ENCODE measurements around the gene HNF1A.

Gene HNF1A

GRCh38 chr12:120989687-120990086 lies 11.3 kb downstream of the HNF1A start:
- Histone ChIP-seq H3K4me1 (ENCODE audit: control insufficient read depth, insufficient read depth, low read length) (no peaks in the 10 kb centered on the region), H3K4me3 (ENCODE audit: low read depth, low read length) (no peak overlapping the region), H3K27ac (ENCODE audit: low read depth, low read length) (no peak overlapping the region), H3K9ac (ENCODE audit: low read depth, low read length) (no peak overlapping the region), H3K27me3 (ENCODE audit: control insufficient read depth, insufficient read depth, low read length) (no peaks in the 10 kb centered on the region), H3K9me3 (ENCODE audit: control insufficient read depth, insufficient read depth, low read length) (no peaks in the 10 kb centered on the region), H3K36me3 (ENCODE audit: control insufficient read depth, insufficient read depth, low read length) (no peaks in the 10 kb centered on the region)

GRCh38 chr12:120990487-120991055 lies 12.2 kb downstream of the HNF1A start:
- Histone ChIP-seq H3K9ac (ENCODE audit: low read depth, low read length) (no peak overlapping the region), H3K4me3 (ENCODE audit: low read depth, low read length) (no peak overlapping the region), H3K27me3 (ENCODE audit: control insufficient read depth, insufficient read depth, low read length) (no peaks in the 10 kb centered on the region), H3K36me3 (ENCODE audit: control insufficient read depth, insufficient read depth, low read length) (no peaks in the 10 kb centered on the region), H3K4me1 (ENCODE audit: control insufficient read depth, insufficient read depth, low read length) (no peaks in the 10 kb centered on the region), H3K27ac (ENCODE audit: low read depth, low read length) (no peak overlapping the region), H3K9me3 (ENCODE audit: control insufficient read depth, insufficient read depth, low read length) (no peaks in the 10 kb centered on the region)

GRCh38 chr12:120991965-120992364 lies 13.6 kb downstream of the HNF1A start:
- Histone ChIP-seq H3K9ac (ENCODE audit: low read depth, low read length) (no peak overlapping the region), H3K4me3 (ENCODE audit: low read depth, low read length) (no peak overlapping the region), H3K4me1 (ENCODE audit: control insufficient read depth, insufficient read depth, low read length) (no peaks in the 10 kb centered on the region), H3K27me3 (ENCODE audit: control insufficient read depth, insufficient read depth, low read length) (no peaks in the 10 kb centered on the region), H3K9me3 (ENCODE audit: control insufficient read depth, insufficient read depth, low read length) (no peaks in the 10 kb centered on the region), H3K27ac (ENCODE audit: low read depth, low read length) (no peak overlapping the region), H3K36me3 (ENCODE audit: control insufficient read depth, insufficient read depth, low read length) (no peaks in the 10 kb centered on the region)

- H3K27me3 ChIP-seq (ENCODE audit: control insufficient read depth, insufficient read depth, low read length): no peaks in the 10 kb centered on the region
- H3K9ac ChIP-seq (ENCODE audit: low read depth, low read length): no peak overlapping the region
- H3K9me3 ChIP-seq (ENCODE audit: control insufficient read depth, insufficient read depth, low read length): no peaks in the 10 kb centered on the region
- H3K36me3 ChIP-seq (ENCODE audit: control insufficient read depth, insufficient read depth, low read length): no peaks in the 10 kb centered on the region
- H3K27ac ChIP-seq (ENCODE audit: low read depth, low read length): no peak overlapping the region
- no peaks in the 10 kb centered on the region for H3K4me1 ChIP-seq (ENCODE audit: control insufficient read depth, insufficient read depth, low read length)
- H3K4me3 ChIP-seq (ENCODE audit: low read depth, low read length): no peak overlapping the region
These were observed 14.6 kb downstream of the HNF1A start for GRCh38 chr12:120992989-120993388.

- H3K27ac ChIP-seq (ENCODE audit: low read depth, low read length): no peak overlapping the region
- no peak overlapping the region for H3K9ac ChIP-seq (ENCODE audit: low read depth, low read length)
- H3K9me3 ChIP-seq (ENCODE audit: control insufficient read depth, insufficient read depth, low read length): no peaks in the 10 kb centered on the region
- no peak overlapping the region for H3K4me3 ChIP-seq (ENCODE audit: low read depth, low read length)
- H3K36me3 ChIP-seq (ENCODE audit: control insufficient read depth, insufficient read depth, low read length): no peaks in the 10 kb centered on the region
- no peaks in the 10 kb centered on the region for H3K27me3 ChIP-seq (ENCODE audit: control insufficient read depth, insufficient read depth, low read length)
- H3K4me1 ChIP-seq (ENCODE audit: control insufficient read depth, insufficient read depth, low read length): no peaks in the 10 kb centered on the region
These were observed 15.2 kb downstream of the HNF1A start for GRCh38 chr12:120993496-120993895.

- H3K9me3 ChIP-seq (ENCODE audit: control insufficient read depth, insufficient read depth, low read length): no peaks in the 10 kb centered on the region
- H3K36me3 ChIP-seq (ENCODE audit: control insufficient read depth, insufficient read depth, low read length): no peaks in the 10 kb centered on the region
- H3K27ac ChIP-seq (ENCODE audit: low read depth, low read length): no peak overlapping the region
- no peak overlapping the region for H3K9ac ChIP-seq (ENCODE audit: low read depth, low read length)
- H3K27me3 ChIP-seq (ENCODE audit: control insufficient read depth, insufficient read depth, low read length): no peaks in the 10 kb centered on the region
- H3K4me3 ChIP-seq (ENCODE audit: low read depth, low read length): no peak overlapping the region
- H3K4me1 ChIP-seq (ENCODE audit: control insufficient read depth, insufficient read depth, low read length): no peaks in the 10 kb centered on the region
These were observed 15.7 kb downstream of the HNF1A start for GRCh38 chr12:120994059-120994458.

- H3K9me3 ChIP-seq (ENCODE audit: control insufficient read depth, insufficient read depth, low read length): no peaks in the 10 kb centered on the region
- no peak overlapping the region for H3K9ac ChIP-seq (ENCODE audit: low read depth, low read length)
- no peaks in the 10 kb centered on the region for H3K36me3 ChIP-seq (ENCODE audit: control insufficient read depth, insufficient read depth, low read length)
- H3K27ac ChIP-seq (ENCODE audit: low read depth, low read length): no peak overlapping the region
- H3K4me1 ChIP-seq (ENCODE audit: control insufficient read depth, insufficient read depth, low read length): 0 out of 2 replicates have a peak, but pooled peaks cover 3% of the 10 kb centered on the region
- H3K27me3 ChIP-seq (ENCODE audit: control insufficient read depth, insufficient read depth, low read length): no peaks in the 10 kb centered on the region
- H3K4me3 ChIP-seq (ENCODE audit: low read depth, low read length): no peak overlapping the region
These were observed 16.4 kb downstream of the HNF1A start for GRCh38 chr12:120994589-120995337.

GRCh38 chr12:120996133-120996746 lies 17.9 kb downstream of the HNF1A start:
- H3K9me3 ChIP-seq (ENCODE audit: control insufficient read depth, insufficient read depth, low read length): no peaks in the 10 kb centered on the region
- H3K4me1 ChIP-seq (ENCODE audit: control insufficient read depth, insufficient read depth, low read length): 0 out of 2 replicates have a peak, but pooled peaks cover 3% of the 10 kb centered on the region
- H3K4me3 ChIP-seq (ENCODE audit: low read depth, low read length): no peak overlapping the region
- no peak overlapping the region for H3K27ac ChIP-seq (ENCODE audit: low read depth, low read length)
- no peaks in the 10 kb centered on the region for H3K27me3 ChIP-seq (ENCODE audit: control insufficient read depth, insufficient read depth, low read length)
- no peak overlapping the region for H3K9ac ChIP-seq (ENCODE audit: low read depth, low read length)
- no peaks in the 10 kb centered on the region for H3K36me3 ChIP-seq (ENCODE audit: control insufficient read depth, insufficient read depth, low read length)

GRCh38 chr12:120997448-120997847 lies 19.1 kb downstream of the HNF1A start:
- Histone ChIP-seq H3K27me3 (ENCODE audit: control insufficient read depth, insufficient read depth, low read length) (no peaks in the 10 kb centered on the region), H3K4me3 (ENCODE audit: low read depth, low read length) (no peak overlapping the region), H3K9me3 (ENCODE audit: control insufficient read depth, insufficient read depth, low read length) (no peaks in the 10 kb centered on the region), H3K36me3 (ENCODE audit: control insufficient read depth, insufficient read depth, low read length) (peaks cover 10% of the 10 kb centered on the region), H3K9ac (ENCODE audit: low read depth, low read length) (no peak overlapping the region), H3K4me1 (ENCODE audit: control insufficient read depth, insufficient read depth, low read length) (0 out of 2 replicates have a peak, but pooled peaks cover 3% of the 10 kb centered on the region), H3K27ac (ENCODE audit: low read depth, low read length) (no peak overlapping the region)

GRCh38 chr12:120998435-120998834 lies 20.1 kb downstream of the HNF1A start:
- Histone ChIP-seq H3K36me3 (ENCODE audit: control insufficient read depth, insufficient read depth, low read length) (peaks cover 20% of the 10 kb centered on the region), H3K27ac (ENCODE audit: low read depth, low read length) (no peak overlapping the region), H3K27me3 (ENCODE audit: control insufficient read depth, insufficient read depth, low read length) (no peaks in the 10 kb centered on the region), H3K4me1 (ENCODE audit: control insufficient read depth, insufficient read depth, low read length) (0 out of 2 replicates have a peak, but pooled peaks cover 3% of the 10 kb centered on the region), H3K9me3 (ENCODE audit: control insufficient read depth, insufficient read depth, low read length) (no peaks in the 10 kb centered on the region), H3K9ac (ENCODE audit: low read depth, low read length) (no peak overlapping the region), H3K4me3 (ENCODE audit: low read depth, low read length) (no peak overlapping the region)

Measured in HUES48 (cell line).